Measurements from ENCODE around the gene ERMP1. TPM values are rescaled to one million over a fixed set of nuclear protein-coding genes. Genes with fewer than 3 reads are reported as not detected.
A peak's percentile ranks its signal among the peaks of the same experiment; 100 is the strongest.

The ERMP1 gene
- total and polyA plus RNA-seq, 2 of the 8 experiments (the other 6 are each of a cell fraction or from before 2014, with no cell fraction given): 12.8 to 16.7 TPM

- H3K23ac ChIP-seq (ENCODE audit: insufficient read length): no peak overlapping the region
- no peaks in the 10 kb centered on the region for H3K79me1 ChIP-seq (ENCODE audit: low read depth, low read length)
- no peaks in the 10 kb centered on the region for H3K23me2 ChIP-seq (ENCODE audit: low read depth, low read length)
- H3K9me3 ChIP-seq (ENCODE audit: insufficient read depth in 2 of 2, low read depth in 1 of 2, low read length in 1 of 2): no peaks in the 10 kb centered on the region
- no peaks in the 10 kb centered on the region for H3K79me2 ChIP-seq (ENCODE audit: control insufficient read depth in 1 of 2, insufficient read depth in 2 of 2, low read length in 2 of 2)
- H3K9ac ChIP-seq (replicated peaks in 1 of 4; ENCODE audit: extremely low read depth in 1 of 4, low read depth in 3 of 4, low read length in 3 of 4): no peak overlapping the region
- no peaks in the 10 kb centered on the region for H3K27me3 ChIP-seq (replicated peaks in 1 of 4; ENCODE audit: control insufficient read depth in 3 of 4, extremely low read depth in 1 of 4, insufficient read depth in 3 of 4, low read length in 3 of 4)
- no peak overlapping the region for H3K4me3 ChIP-seq (ENCODE audit: extremely low read depth in 1 of 4, insufficient read depth in 2 of 4, low read depth in 3 of 4, low read length in 4 of 4)
- no peak overlapping the region for H2BK20ac ChIP-seq (ENCODE audit: low read length)
- no peak overlapping the region for H2AFZ ChIP-seq (ENCODE audit: low read length)
- H3K36me3 ChIP-seq (ENCODE audit: control insufficient read depth in 2 of 4, insufficient read depth in 4 of 4, low read length in 3 of 4): no peaks in the 10 kb centered on the region
- ChIA-PET POLR2A (ENCODE audit: partially characterized antibody) (no interaction called here), CTCF (ENCODE audit: partially characterized antibody) (interaction anchor here (1.7 to 4.7 kb wide), 4 partner anchors 12 to 439 kb away, joined by 4 to 18 read pairs (median 6); no protein-coding TSS in a partner anchor)
- no peak overlapping the region for H4K8ac ChIP-seq (ENCODE audit: extremely low read depth, insufficient read depth, low read length)
- 100% methylated on average over 3 of the region's 3 CpGs; no CpG with 5 or more reads in 1 of the 2 experiments for WGBS, 2 experiments (ENCODE audit: extremely low coverage in 1 of 2, insufficient coverage in 1 of 2, insufficient read length in 1 of 2, insufficient replicate concordance in 2 of 2, low coverage in 1 of 2, low lambda C conversion rate in 2 of 2, missing lambda C conversion rate in 1 of 2)
- H3K56ac ChIP-seq (replicated peaks; ENCODE audit: insufficient read length, low read depth, low read length): no peak overlapping the region
- no peak overlapping the region for H3K14ac ChIP-seq (ENCODE audit: insufficient read length)
- no peak overlapping the region for H2BK5ac ChIP-seq (ENCODE audit: low read depth, low read length)
- H3K4me2 ChIP-seq (ENCODE audit: insufficient read depth in 1 of 2, low read depth in 2 of 2, low read length in 2 of 2): no peak overlapping the region
- H4K91ac ChIP-seq (replicated peaks; ENCODE audit: insufficient read length, low read length): no peak overlapping the region
- H3K27ac ChIP-seq (ENCODE audit: low read depth, low read length): no peak overlapping the region
- H2BK12ac ChIP-seq (ENCODE audit: low read depth, low read length): no peak overlapping the region
- no peak overlapping the region for H2BK120ac ChIP-seq (replicated peaks; ENCODE audit: low read depth, low read length)
- peaks cover 0 to 2% (median 1%) of the 10 kb centered on the region in 4 experiments; a peak in 4 of 7 replicates for H3K4me1 ChIP-seq (replicated peaks in 1 of 4; ENCODE audit: control insufficient read depth in 3 of 4, insufficient read depth in 4 of 4, low read length in 3 of 4)
- H3K18ac ChIP-seq (ENCODE audit: extremely low read depth, low read length): no peak overlapping the region
- TF ChIP-seq KDM1A (IDR thresholded peaks at IDR 0.05; ENCODE audit: borderline replicate concordance, low read length) (peak; percentile 75), GTF2F1 (IDR thresholded peaks at IDR 0.05; ENCODE audit: borderline replicate concordance, low read depth, low read length) (no peak), ATF3 (IDR thresholded peaks at IDR 0.05; ENCODE audit: insufficient read depth, low read depth, low read length) (no peak), CTBP2 (IDR thresholded peaks at IDR 0.05; ENCODE audit: borderline replicate concordance, insufficient read depth, insufficient read length, low read length) (no peak), SAP30 (IDR thresholded peaks at IDR 0.05; ENCODE audit: insufficient read depth, insufficient replicate concordance, low read length) (no peak), MAX (IDR thresholded peaks at IDR 0.05) (no peak), HDAC2 (IDR thresholded peaks at IDR 0.05; ENCODE audit: borderline replicate concordance in 1 of 2, low read depth in 2 of 2, low read length in 2 of 2) (peak in 1 of 2 experiments; percentile 47; a peak in 1 of 4 replicates), CBX8 (IDR thresholded peaks at IDR 0.05; ENCODE audit: borderline replicate concordance, low read depth, low read length) (no peak), EGR1 (IDR thresholded peaks at IDR 0.05; ENCODE audit: borderline replicate concordance, low read depth, low read length) (no peak)
- H4K5ac ChIP-seq (ENCODE audit: insufficient read length, low read depth, low read length): no peak overlapping the region
- H3K4ac ChIP-seq (replicated peaks; ENCODE audit: insufficient read length, low read depth, low read length): no peak overlapping the region
- no peaks in the 10 kb centered on the region for H4K20me1 ChIP-seq (replicated peaks in 1 of 2; ENCODE audit: control insufficient read depth in 1 of 2, insufficient read depth in 2 of 2, low read length in 2 of 2)
- no peak overlapping the region for H2AK5ac ChIP-seq (ENCODE audit: low read depth, low read length)
- H2BK15ac ChIP-seq (ENCODE audit: low read length): no peak overlapping the region
- DNase-seq (ENCODE audit: low read depth in 1 of 2, low spot score in 2 of 2) (no peak), FAIRE-seq (no peak)
These were observed 33.8 kb upstream of the ERMP1 start for GRCh38 chr9:5866685-5867084.

Data from H1 (cell line).